DOHH2 (cell line): ENCODE measurements around the gene GPR153.

Experiments
- H3F3A ChIP-seq: fragments of 200-600 bp; sonication (generic), shearing (Covaris generic); 2 replicates; pipeline ENCODE4 v1.6.0; 2016; ENCODE audit warnings: antibody characterized with exemption, mild to moderate bottlenecking; ENCODE audit not compliant: control insufficient read depth, insufficient read depth
- H3K27ac ChIP-seq: fragments of 200-600 bp; sonication (generic); 2 replicates; pipeline ENCODE4 v1.5.1; 2014; ENCODE audit warnings: low read depth, mild to moderate bottlenecking, low read length, moderate library complexity
- H3K27me3 ChIP-seq: fragments of 200-600 bp; sonication (generic); 2 replicates; pipeline ENCODE4 v1.6.1; 2014; ENCODE audit warnings: mild to moderate bottlenecking, low read length, mixed read lengths; ENCODE audit not compliant: control insufficient read depth
- H3K36me3 ChIP-seq: fragments of 200-600 bp; sonication (generic); 2 replicates; pipeline ENCODE4 v1.6.1; 2014; ENCODE audit warnings: mild to moderate bottlenecking, low read length, moderate library complexity, mixed read lengths; ENCODE audit not compliant: control insufficient read depth
- H3K4me1 ChIP-seq: fragments of 200-600 bp; sonication (generic); 2 replicates; pipeline ENCODE4 v1.6.1; 2014; ENCODE audit warnings: mild to moderate bottlenecking, low read length, mixed read lengths; ENCODE audit not compliant: control insufficient read depth
- H3K4me2 ChIP-seq: fragments of 200-600 bp; sonication (generic); 2 replicates; pipeline ENCODE4 v1.6.0; 2014; ENCODE audit warnings: mild to moderate bottlenecking, low read length, moderate library complexity
- H3K4me3 ChIP-seq: fragments of 200-600 bp; sonication (generic); 2 replicates; pipeline ENCODE4 v1.5.1; 2014; ENCODE audit warnings: mild to moderate bottlenecking, low read length, mixed read lengths
- H3K79me2 ChIP-seq: fragments of 200-600 bp; sonication (generic); 2 replicates; pipeline ENCODE4 v1.6.1; 2014; ENCODE audit warnings: mild to moderate bottlenecking, low read length, mixed read lengths; ENCODE audit not compliant: control insufficient read depth
- H3K9me2 ChIP-seq: fragments of 200-600 bp; sonication (generic); replicated peaks from 2 replicates; pipeline ENCODE4 v1.6.1; 2014; ENCODE audit warnings: mild to moderate bottlenecking, low read length, mixed read lengths; ENCODE audit not compliant: control insufficient read depth
- H3K9me3 ChIP-seq: fragments of 200-600 bp; sonication (generic); 2 replicates; pipeline ENCODE4 v1.6.1; 2014; ENCODE audit warnings: antibody characterized with exemption, low read length, mixed read lengths; ENCODE audit not compliant: control insufficient read depth, insufficient read depth
- H4K20me1 ChIP-seq: fragments of 200-600 bp; sonication (generic); 2 replicates; pipeline ENCODE4 v1.6.0; 2014; ENCODE audit warnings: low read depth, mild to moderate bottlenecking, antibody characterized with exemption, low read length, moderate library complexity; ENCODE audit not compliant: control insufficient read depth, insufficient read depth
- EZH2phosphoT487 ChIP-seq: fragments of 200-600 bp; sonication (generic); IDR thresholded peaks from 2 replicates; pipeline ENCODE4 v1.6.1; 2017; ENCODE audit warnings: borderline replicate concordance, mild to moderate bottlenecking, antibody characterized with exemption, low read length, moderate library complexity, mixed read lengths
- TF ChIP-seq, protein P1 (sequence below): fragments of 200-600 bp; sonication (generic); IDR thresholded peaks from one replicate; pipeline ENCODE4 v1.5.1; 2014; ENCODE audit warnings: antibody characterized with exemption, mild to moderate bottlenecking, low read depth, low read length; ENCODE audit not compliant: poor library complexity, severe bottlenecking

Gene GPR153

DNA sequence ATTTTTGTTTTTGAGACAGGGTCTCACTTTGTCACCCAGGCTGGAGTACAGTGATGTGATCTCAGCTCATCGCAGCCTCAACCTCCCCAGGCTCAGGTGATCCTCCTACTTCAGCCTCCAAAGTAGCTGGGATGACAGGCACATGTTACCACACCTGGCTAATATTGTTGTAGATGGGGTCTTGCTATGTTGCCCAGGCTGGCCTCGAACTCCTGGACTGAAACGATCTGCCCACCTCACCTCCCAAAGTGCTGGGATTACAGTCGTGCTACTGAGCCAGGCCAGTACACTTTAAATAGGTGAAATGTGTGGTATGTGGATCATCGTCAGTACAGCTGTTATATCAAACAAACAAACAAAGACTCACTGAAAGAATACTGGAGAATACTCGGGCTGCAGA, 35.0 kb upstream of the GPR153 start:
- no peak for TF ChIP-seq EZH2phosphoT487
- TF ChIP-seq, protein P1, sequence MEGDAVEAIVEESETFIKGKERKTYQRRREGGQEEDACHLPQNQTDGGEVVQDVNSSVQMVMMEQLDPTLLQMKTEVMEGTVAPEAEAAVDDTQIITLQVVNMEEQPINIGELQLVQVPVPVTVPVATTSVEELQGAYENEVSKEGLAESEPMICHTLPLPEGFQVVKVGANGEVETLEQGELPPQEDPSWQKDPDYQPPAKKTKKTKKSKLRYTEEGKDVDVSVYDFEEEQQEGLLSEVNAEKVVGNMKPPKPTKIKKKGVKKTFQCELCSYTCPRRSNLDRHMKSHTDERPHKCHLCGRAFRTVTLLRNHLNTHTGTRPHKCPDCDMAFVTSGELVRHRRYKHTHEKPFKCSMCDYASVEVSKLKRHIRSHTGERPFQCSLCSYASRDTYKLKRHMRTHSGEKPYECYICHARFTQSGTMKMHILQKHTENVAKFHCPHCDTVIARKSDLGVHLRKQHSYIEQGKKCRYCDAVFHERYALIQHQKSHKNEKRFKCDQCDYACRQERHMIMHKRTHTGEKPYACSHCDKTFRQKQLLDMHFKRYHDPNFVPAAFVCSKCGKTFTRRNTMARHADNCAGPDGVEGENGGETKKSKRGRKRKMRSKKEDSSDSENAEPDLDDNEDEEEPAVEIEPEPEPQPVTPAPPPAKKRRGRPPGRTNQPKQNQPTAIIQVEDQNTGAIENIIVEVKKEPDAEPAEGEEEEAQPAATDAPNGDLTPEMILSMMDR: no peak
- no peaks in the 10 kb centered on the region for H4K20me1 ChIP-seq
- H3K9me2 ChIP-seq: no peaks in the 10 kb centered on the region
- no peaks in the 10 kb centered on the region for H3K79me2 ChIP-seq
- no peak overlapping the region for H3K4me2 ChIP-seq
- no peaks in the 10 kb centered on the region for H3K9me3 ChIP-seq
- H3K4me3 ChIP-seq: no peak overlapping the region
- H3K36me3 ChIP-seq: peaks cover 15% of the 10 kb centered on the region; the same call in 1 of the 2 replicates
- no peaks in the 10 kb centered on the region for H3F3A ChIP-seq
- no peaks in the 10 kb centered on the region for H3K4me1 ChIP-seq
- H3K27ac ChIP-seq: no peak overlapping the region
- no peaks in the 10 kb centered on the region for H3K27me3 ChIP-seq

DNA sequence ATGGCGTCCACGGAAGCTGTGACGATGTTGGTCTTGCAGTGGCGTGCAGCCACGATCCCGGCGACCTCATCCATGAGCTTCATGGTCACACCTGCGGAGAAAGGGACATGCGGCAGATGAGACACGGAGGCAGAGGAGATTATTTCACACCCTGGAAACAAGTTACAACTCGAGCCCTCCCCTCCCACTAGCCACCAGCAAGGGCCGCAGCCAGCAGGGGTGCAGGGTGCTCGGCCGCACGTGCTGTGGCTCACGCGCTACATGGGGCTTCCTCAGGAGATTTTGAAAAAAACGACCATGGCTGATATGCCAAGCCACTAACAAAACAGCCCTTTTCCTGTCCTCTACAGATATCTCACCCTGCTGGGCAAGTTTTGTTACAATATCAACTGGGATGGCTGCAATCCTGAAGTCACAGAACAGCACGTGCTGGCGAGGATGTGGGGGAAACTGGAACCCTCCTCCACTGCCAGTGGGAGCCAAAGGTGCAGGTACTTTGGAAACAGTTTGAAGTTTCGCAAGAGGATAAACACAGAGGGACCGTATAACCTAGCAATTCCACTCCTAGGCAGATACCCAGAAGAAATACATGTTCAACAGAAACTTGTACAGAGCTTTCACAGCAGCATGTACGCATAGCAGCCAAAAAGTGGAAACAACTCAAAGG, 34.1 kb upstream of the GPR153 start:
- no peaks in the 10 kb centered on the region for H4K20me1 ChIP-seq
- no peak overlapping the region for H3K4me2 ChIP-seq
- H3K36me3 ChIP-seq: peaks cover 15% of the 10 kb centered on the region; the same call in 1 of the 2 replicates
- no peak overlapping the region for H3K27ac ChIP-seq
- no peaks in the 10 kb centered on the region for H3K9me3 ChIP-seq
- no peak for TF ChIP-seq EZH2phosphoT487
- TF ChIP-seq, protein P1: no peak
- H3K4me3 ChIP-seq: no peak overlapping the region
- no peaks in the 10 kb centered on the region for H3K9me2 ChIP-seq
- H3F3A ChIP-seq: no peaks in the 10 kb centered on the region
- no peaks in the 10 kb centered on the region for H3K4me1 ChIP-seq
- no peaks in the 10 kb centered on the region for H3K27me3 ChIP-seq
- H3K79me2 ChIP-seq: no peaks in the 10 kb centered on the region

DNA sequence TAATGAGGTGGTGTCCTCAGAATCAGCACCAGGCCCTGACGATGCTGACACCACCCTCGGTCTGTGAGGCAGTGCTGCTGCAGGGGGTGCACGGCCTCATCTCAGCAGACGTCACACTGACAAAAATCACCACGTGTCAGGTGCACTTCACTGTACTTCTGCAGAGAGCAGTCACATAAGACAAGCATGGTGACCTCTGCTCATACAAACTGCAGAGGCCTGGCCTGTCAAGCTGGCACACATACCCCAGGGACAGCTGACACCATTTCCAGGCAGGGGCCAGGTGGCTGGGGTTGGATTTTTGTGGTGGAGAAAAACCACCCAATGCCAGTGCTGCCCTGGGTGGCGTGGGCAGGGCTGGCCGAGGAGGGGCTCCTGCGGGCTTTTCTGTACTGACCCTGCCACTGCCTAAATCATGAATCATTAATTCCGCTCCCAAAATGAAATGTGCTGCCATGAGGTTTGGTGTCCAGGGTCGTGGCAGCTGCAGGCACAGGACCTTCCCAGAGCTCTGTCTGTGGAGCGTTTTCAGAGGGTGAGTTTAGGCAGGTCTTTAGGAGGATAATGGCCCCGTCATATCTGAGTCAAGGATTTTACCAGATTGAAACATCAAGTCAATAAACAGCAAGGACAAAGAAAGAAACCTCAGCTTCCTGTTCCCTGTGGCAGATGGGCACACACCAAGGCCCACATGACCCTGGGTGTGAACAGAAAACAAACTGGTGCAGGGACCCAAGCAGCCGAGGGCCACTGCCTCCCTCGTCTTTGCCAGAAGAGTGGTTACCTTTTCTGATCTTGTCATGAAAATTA, 33.4 kb upstream of the GPR153 start:
- H3K79me2 ChIP-seq: no peaks in the 10 kb centered on the region
- H3K4me2 ChIP-seq: no peak overlapping the region

More for the DNA sequence above, 33.4 kb upstream of the GPR153 start:
- no peaks in the 10 kb centered on the region for H3K4me1 ChIP-seq
- no peak overlapping the region for H3K4me3 ChIP-seq
- H3K36me3 ChIP-seq: peaks cover 15% of the 10 kb centered on the region; the same call in 1 of the 2 replicates
- H3K9me3 ChIP-seq: no peaks in the 10 kb centered on the region
- no peak overlapping the region for H3K27ac ChIP-seq
- no peaks in the 10 kb centered on the region for H3K9me2 ChIP-seq
- no peaks in the 10 kb centered on the region for H3F3A ChIP-seq
- no peaks in the 10 kb centered on the region for H3K27me3 ChIP-seq
- H4K20me1 ChIP-seq: no peaks in the 10 kb centered on the region
- TF ChIP-seq EZH2phosphoT487: no peak
- TF ChIP-seq, protein P1: no peak
